ENCODE results near the gene M1AP. TPM values are rescaled to one million over a fixed set of nuclear protein-coding genes. Genes with fewer than 3 reads are reported as not detected.

M1AP gene
- total and polyA plus RNA-seq, 9 of the 15 experiments (the other 6 are each of a cell fraction or from before 2014, with no cell fraction given), result 0.06 to 0.33 (median 0.11) TPM; not detected in 4

DNA sequence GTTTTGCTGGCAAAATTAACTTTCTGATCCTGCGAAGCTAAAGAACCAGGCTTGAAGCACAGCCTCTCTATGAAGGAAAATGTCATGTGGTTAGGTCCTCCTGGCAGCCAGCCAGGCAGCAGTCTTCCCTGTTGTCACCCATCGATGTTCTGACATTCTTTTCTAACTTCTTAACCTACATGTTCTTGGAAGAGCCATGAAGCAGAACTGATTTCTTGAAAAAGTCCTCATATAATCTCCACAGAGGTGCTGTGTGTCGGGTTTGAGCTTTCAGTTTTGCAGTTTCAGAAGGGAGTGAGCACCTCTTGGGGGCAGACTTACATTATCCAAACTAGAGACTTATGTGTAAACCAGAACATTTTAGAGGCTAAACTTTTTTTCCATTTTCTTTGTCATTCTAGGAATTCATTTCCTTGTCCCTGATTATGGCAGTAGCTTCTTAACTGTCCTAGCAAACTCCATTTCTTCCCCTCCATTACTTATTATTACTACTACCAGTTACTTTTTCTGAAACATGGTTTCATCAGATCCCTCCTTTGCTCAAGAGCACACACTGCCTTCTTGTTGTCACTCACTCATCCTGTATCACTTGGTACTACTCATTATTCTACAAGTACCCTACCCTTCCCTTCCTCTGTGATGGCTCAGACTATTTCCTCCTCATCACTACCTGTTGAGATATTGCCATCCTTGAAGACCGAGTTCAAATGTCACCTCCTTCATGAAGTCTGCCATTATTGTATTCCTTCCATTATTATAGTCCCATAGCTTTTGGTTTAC is 62.5 kb downstream of the M1AP start (continued):
- TF ChIP-seq, protein P1, sequence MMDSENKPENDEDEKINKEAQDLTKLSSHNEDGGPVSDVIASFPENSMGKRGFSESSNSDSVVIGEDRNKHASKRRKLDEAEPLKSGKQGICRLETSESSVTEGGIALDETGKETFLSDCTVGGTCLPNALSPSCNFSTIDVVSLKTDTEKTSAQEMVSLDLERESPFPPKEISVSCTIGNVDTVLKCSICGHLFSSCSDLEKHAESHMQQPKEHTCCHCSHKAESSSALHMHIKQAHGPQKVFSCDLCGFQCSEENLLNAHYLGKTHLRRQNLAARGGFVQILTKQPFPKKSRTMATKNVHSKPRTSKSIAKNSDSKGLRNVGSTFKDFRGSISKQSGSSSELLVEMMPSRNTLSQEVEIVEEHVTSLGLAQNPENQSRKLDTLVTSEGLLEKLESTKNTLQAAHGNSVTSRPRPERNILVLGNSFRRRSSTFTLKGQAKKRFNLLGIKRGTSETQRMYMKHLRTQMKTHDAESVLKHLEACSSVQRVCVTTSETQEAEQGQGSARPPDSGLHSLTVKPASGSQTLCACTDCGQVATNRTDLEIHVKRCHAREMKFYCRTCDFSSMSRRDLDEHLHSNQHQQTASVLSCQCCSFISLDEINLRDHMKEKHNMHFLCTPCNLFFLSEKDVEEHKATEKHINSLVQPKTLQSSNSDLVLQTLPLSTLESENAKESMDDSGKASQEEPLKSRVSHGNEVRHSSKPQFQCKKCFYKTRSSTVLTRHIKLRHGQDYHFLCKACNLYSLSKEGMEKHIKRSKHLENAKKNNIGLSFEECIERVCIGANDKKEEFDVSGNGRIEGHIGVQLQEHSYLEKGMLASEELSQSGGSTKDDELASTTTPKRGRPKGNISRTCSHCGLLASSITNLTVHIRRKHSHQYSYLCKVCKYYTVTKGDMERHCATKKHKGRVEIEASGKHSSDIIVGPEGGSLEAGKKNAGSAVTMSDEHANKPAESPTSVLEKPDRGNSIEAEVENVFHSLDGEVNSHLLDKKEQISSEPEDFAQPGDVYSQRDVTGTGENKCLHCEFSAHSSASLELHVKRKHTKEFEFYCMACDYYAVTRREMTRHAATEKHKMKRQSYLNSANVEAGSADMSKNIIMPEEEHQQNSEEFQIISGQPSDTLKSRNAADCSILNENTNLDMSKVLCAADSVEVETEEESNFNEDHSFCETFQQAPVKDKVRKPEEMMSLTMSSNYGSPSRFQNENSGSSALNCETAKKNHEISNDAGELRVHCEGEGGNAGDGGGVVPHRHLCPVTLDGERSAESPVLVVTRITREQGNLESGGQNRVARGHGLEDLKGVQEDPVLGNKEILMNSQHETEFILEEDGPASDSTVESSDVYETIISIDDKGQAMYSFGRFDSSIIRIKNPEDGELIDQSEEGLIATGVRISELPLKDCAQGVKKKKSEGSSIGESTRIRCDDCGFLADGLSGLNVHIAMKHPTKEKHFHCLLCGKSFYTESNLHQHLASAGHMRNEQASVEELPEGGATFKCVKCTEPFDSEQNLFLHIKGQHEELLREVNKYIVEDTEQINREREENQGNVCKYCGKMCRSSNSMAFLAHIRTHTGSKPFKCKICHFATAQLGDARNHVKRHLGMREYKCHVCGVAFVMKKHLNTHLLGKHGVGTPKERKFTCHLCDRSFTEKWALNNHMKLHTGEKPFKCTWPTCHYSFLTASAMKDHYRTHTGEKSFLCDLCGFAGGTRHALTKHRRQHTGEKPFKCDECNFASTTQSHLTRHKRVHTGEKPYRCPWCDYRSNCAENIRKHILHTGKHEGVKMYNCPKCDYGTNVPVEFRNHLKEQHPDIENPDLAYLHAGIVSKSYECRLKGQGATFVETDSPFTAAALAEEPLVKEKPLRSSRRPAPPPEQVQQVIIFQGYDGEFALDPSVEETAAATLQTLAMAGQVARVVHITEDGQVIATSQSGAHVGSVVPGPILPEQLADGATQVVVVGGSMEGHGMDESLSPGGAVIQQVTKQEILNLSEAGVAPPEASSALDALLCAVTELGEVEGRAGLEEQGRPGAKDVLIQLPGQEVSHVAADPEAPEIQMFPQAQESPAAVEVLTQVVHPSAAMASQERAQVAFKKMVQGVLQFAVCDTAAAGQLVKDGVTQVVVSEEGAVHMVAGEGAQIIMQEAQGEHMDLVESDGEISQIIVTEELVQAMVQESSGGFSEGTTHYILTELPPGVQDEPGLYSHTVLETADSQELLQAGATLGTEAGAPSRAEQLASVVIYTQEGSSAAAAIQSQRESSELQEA (IDR thresholded peaks at IDR 0.05; ENCODE audit: low read depth), result no peak
- TF ChIP-seq ZNF165 (CRISPR knock-in tag; IDR thresholded peaks at IDR 0.05; ENCODE audit: borderline replicate concordance), result no peak
- TF ChIP-seq CEBPG (CRISPR knock-in tag; IDR thresholded peaks at IDR 0.05), result no peak
- no peak for TF ChIP-seq CEBPG (tag; conservative IDR thresholded peaks at IDR 0.05 in 1 of 2, IDR thresholded peaks at IDR 0.05 in 1 of 2)
- TF ChIP-seq NCOA4 (IDR thresholded peaks at IDR 0.05; ENCODE audit: partially characterized antibody), result no peak
- no peak for TF ChIP-seq HMG20A (CRISPR knock-in tag; conservative IDR thresholded peaks at IDR 0.05)
- TF ChIP-seq, protein P2, sequence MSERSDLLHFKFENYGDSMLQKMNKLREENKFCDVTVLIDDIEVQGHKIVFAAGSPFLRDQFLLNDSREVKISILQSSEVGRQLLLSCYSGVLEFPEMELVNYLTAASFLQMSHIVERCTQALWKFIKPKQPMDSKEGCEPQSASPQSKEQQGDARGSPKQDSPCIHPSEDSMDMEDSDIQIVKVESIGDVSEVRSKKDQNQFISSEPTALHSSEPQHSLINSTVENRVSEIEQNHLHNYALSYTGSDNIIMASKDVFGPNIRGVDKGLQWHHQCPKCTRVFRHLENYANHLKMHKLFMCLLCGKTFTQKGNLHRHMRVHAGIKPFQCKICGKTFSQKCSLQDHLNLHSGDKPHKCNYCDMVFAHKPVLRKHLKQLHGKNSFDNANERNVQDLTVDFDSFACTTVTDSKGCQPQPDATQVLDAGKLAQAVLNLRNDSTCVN (CRISPR knock-in tag; IDR thresholded peaks at IDR 0.05), result no peak
- peak; percentile 42; the same call in 1 of the 2 replicates for TF ChIP-seq NFIX (CRISPR knock-in tag; IDR thresholded peaks at IDR 0.05; ENCODE audit: low read depth)
- no peak for TF ChIP-seq CBFA2T3 (IDR thresholded peaks at IDR 0.05)
- TF ChIP-seq ZNF140 (CRISPR knock-in tag; IDR thresholded peaks at IDR 0.05), result no peak
- TF ChIP-seq ARID1B (IDR thresholded peaks at IDR 0.05), result no peak
- TF ChIP-seq, protein P3, sequence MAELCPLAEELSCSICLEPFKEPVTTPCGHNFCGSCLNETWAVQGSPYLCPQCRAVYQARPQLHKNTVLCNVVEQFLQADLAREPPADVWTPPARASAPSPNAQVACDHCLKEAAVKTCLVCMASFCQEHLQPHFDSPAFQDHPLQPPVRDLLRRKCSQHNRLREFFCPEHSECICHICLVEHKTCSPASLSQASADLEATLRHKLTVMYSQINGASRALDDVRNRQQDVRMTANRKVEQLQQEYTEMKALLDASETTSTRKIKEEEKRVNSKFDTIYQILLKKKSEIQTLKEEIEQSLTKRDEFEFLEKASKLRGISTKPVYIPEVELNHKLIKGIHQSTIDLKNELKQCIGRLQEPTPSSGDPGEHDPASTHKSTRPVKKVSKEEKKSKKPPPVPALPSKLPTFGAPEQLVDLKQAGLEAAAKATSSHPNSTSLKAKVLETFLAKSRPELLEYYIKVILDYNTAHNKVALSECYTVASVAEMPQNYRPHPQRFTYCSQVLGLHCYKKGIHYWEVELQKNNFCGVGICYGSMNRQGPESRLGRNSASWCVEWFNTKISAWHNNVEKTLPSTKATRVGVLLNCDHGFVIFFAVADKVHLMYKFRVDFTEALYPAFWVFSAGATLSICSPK (IDR thresholded peaks at IDR 0.05; ENCODE audit: borderline replicate concordance), result no peak
- TF ChIP-seq ZNF77 (CRISPR knock-in tag; IDR thresholded peaks at IDR 0.05), result no peak
- TF ChIP-seq GATA2 (CRISPR knock-in tag; IDR thresholded peaks at IDR 0.05), result no peak
- TF ChIP-seq NFIC (IDR thresholded peaks at IDR 0.05), result peak; percentile 95
- no peak for TF ChIP-seq ZNF143 (CRISPR knock-in tag; IDR thresholded peaks at IDR 0.05)
